ENCODE measurements around the gene EMID1.

- TF ChIP-seq, protein P1, sequence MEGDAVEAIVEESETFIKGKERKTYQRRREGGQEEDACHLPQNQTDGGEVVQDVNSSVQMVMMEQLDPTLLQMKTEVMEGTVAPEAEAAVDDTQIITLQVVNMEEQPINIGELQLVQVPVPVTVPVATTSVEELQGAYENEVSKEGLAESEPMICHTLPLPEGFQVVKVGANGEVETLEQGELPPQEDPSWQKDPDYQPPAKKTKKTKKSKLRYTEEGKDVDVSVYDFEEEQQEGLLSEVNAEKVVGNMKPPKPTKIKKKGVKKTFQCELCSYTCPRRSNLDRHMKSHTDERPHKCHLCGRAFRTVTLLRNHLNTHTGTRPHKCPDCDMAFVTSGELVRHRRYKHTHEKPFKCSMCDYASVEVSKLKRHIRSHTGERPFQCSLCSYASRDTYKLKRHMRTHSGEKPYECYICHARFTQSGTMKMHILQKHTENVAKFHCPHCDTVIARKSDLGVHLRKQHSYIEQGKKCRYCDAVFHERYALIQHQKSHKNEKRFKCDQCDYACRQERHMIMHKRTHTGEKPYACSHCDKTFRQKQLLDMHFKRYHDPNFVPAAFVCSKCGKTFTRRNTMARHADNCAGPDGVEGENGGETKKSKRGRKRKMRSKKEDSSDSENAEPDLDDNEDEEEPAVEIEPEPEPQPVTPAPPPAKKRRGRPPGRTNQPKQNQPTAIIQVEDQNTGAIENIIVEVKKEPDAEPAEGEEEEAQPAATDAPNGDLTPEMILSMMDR (IDR thresholded peaks at IDR 0.05), result no peak
- no peak for TF ChIP-seq POLR2A (IDR thresholded peaks at IDR 0.05)
- no peak for TF ChIP-seq POLR2AphosphoS5 (IDR thresholded peaks at IDR 0.05)
Measured at GRCh38 chr22:29201782-29202181, 3.9 kb upstream of the EMID1 start.
